Activated CD8-positive, alpha-beta memory T cell treated with anti-CD3 and anti-CD28 coated beads, Interleukin-2, amount 10 ng/mL, durations not matched to agents 7 days and 5 days (primary cell): Measurements from ENCODE around the gene CRIP1. TPM values are rescaled to one million over a fixed set of nuclear protein-coding genes. Genes with fewer than 3 reads are reported as not detected.
A peak's percentile ranks its signal among the peaks of the same experiment; 100 is the strongest.

Source experiments
- ATAC-seq: fragments of 150-1000 bp; cut with Tn5 transposase; one replicate; pipeline ENCODE4 v1.10.0; 2021; ENCODE audit warnings: moderate library complexity
- CTCF ChIA-PET: fragments of 350-600 bp; sonication (Branson Sonifier 250); formaldehyde crosslinking; loops from one replicate; lab custom pipeline; 2021; ENCODE audit warnings: antibody characterized with exemption; lab: Charles Lee
- DNase-seq: peaks from one replicate; pipeline ENCODE4 v3.0.0-alpha.2; 2020
- H3K27ac Mint-ChIP-seq: one replicate; pipeline ENCODE4 v1.8.0; 2021; ENCODE audit warnings: mild to moderate bottlenecking, mixed read lengths
- H3K27me3 Mint-ChIP-seq: one replicate; pipeline ENCODE4 v1.8.0; 2021; ENCODE audit warnings: mixed read lengths
- H3K36me3 Mint-ChIP-seq: one replicate; pipeline ENCODE4 v1.8.0; 2021; ENCODE audit warnings: mild to moderate bottlenecking, mixed read lengths
- H3K4me1 Mint-ChIP-seq: one replicate; pipeline ENCODE4 v1.8.0; 2021; ENCODE audit warnings: mixed read lengths
- H3K4me3 Mint-ChIP-seq: one replicate; pipeline ENCODE4 v1.8.0; 2021; ENCODE audit warnings: mild to moderate bottlenecking, moderate library complexity, mixed read lengths
- H3K9me3 Mint-ChIP-seq: one replicate; pipeline ENCODE4 v1.8.0; 2022; ENCODE audit warnings: low read depth, mixed read lengths
- total RNA-seq, 2 experiments: library from RNA; stranded (reverse); gene quantifications; one replicate each; pipeline ENCODE4 v1.2.3, GENCODE V29; 2021

Gene CRIP1
- total RNA-seq, 2 experiments from 2014 or later = 546 to 574 TPM

GRCh38 chr14:105469456-105470349 is 17.0 kb upstream of the CRIP1 start:
- no peak overlapping the region for H3K27ac Mint-ChIP-seq
- CTCF ChIA-PET = interaction anchor here (0.9 to 1.2 kb wide), 3 partner anchors 11 to 75 kb away, joined by 3 to 5 read pairs (median 4); no protein-coding TSS in a partner anchor
- H3K4me1 Mint-ChIP-seq = no peaks in the 10 kb centered on the region
- H3K36me3 Mint-ChIP-seq = no peaks in the 10 kb centered on the region
- DNase-seq = no peak
- no peak for ATAC-seq
- H3K27me3 Mint-ChIP-seq = no peaks in the 10 kb centered on the region
- H3K9me3 Mint-ChIP-seq = no peaks in the 10 kb centered on the region
- no peak overlapping the region for H3K4me3 Mint-ChIP-seq

- H3K4me3 Mint-ChIP-seq = no peak overlapping the region
- CTCF ChIA-PET = interaction anchor here (0.9 to 2.0 kb wide), 4 partner anchors 10 to 74 kb away, joined by 3 to 5 read pairs (median 4); no protein-coding TSS in a partner anchor
- H3K27me3 Mint-ChIP-seq = peaks cover 4% of the 10 kb centered on the region
- no peaks in the 10 kb centered on the region for H3K4me1 Mint-ChIP-seq
- no peaks in the 10 kb centered on the region for H3K9me3 Mint-ChIP-seq
- H3K36me3 Mint-ChIP-seq = no peaks in the 10 kb centered on the region
- ATAC-seq (no peak), DNase-seq (no peak)
- no peak overlapping the region for H3K27ac Mint-ChIP-seq
Measured at GRCh38 chr14:105470350-105471296, 16.1 kb upstream of the CRIP1 start.

- Mint-ChIP-seq H3K36me3 (no peaks in the 10 kb centered on the region), H3K27ac (no peak overlapping the region), H3K9me3 (no peaks in the 10 kb centered on the region), H3K4me1 (no peaks in the 10 kb centered on the region), H3K27me3 (peaks cover 11% of the 10 kb centered on the region), H3K4me3 (no peak overlapping the region)
- ATAC-seq = no peak
- DNase-seq = no peak
- CTCF ChIA-PET = interaction anchor here (1.2 to 2.0 kb wide), 3 partner anchors 9 to 23 kb away, joined by 4 to 15 read pairs (median 5); no protein-coding TSS in a partner anchor
Measured at GRCh38 chr14:105471297-105471821, 15.3 kb upstream of the CRIP1 start.

- Mint-ChIP-seq H3K36me3 (no peaks in the 10 kb centered on the region), H3K27ac (no peak overlapping the region), H3K9me3 (no peaks in the 10 kb centered on the region), H3K4me3 (no peak overlapping the region), H3K4me1 (no peaks in the 10 kb centered on the region), H3K27me3 (peaks cover 15% of the 10 kb centered on the region)
- CTCF ChIA-PET = interaction anchor here (1.2 to 2.5 kb wide), 4 partner anchors 9 to 98 kb away, joined by 3 to 15 read pairs (median 8); no protein-coding TSS in a partner anchor
- DNase-seq (no peak), ATAC-seq (no peak)
Measured at GRCh38 chr14:105471823-105472485, 14.7 kb upstream of the CRIP1 start.

- Mint-ChIP-seq H3K27me3 (peaks cover 21% of the 10 kb centered on the region), H3K36me3 (peaks cover 2% of the 10 kb centered on the region), H3K4me1 (no peaks in the 10 kb centered on the region), H3K27ac (no peak overlapping the region), H3K9me3 (no peaks in the 10 kb centered on the region), H3K4me3 (no peak overlapping the region)
- ATAC-seq (no peak), DNase-seq (no peak)
- CTCF ChIA-PET = interaction anchor here (1.2 to 2.5 kb wide), 4 partner anchors 8 to 99 kb away, joined by 3 to 15 read pairs (median 8); no protein-coding TSS in a partner anchor
Measured at GRCh38 chr14:105472486-105472991, 14.1 kb upstream of the CRIP1 start.

- DNase-seq (no peak), ATAC-seq (no peak)
- Mint-ChIP-seq H3K4me3 (no peak overlapping the region), H3K9me3 (no peaks in the 10 kb centered on the region), H3K36me3 (peaks cover 2% of the 10 kb centered on the region), H3K27ac (no peak overlapping the region), H3K4me1 (no peaks in the 10 kb centered on the region), H3K27me3 (peaks cover 21% of the 10 kb centered on the region)
- CTCF ChIA-PET = interaction anchor here (1.1 to 2.5 kb wide), 3 partner anchors 17 to 100 kb away, joined by 3 to 11 read pairs (median 3); no protein-coding TSS in a partner anchor
Measured at GRCh38 chr14:105473033-105473676, 13.5 kb upstream of the CRIP1 start.

- H3K27me3 Mint-ChIP-seq = peaks cover 21% of the 10 kb centered on the region
- peak overlapping the region; percentile 40 for H3K4me3 Mint-ChIP-seq
- CTCF ChIA-PET = interaction anchor here (1.1 to 2.5 kb wide), 2 partner anchors 16 to 54 kb away, joined by 3 to 11 read pairs; no protein-coding TSS in a partner anchor
- H3K4me1 Mint-ChIP-seq = no peaks in the 10 kb centered on the region
- peak; percentile 77 for ATAC-seq
- peaks cover 2% of the 10 kb centered on the region for H3K36me3 Mint-ChIP-seq
- peak; percentile 76 for DNase-seq
- H3K9me3 Mint-ChIP-seq = no peaks in the 10 kb centered on the region
- no peak overlapping the region for H3K27ac Mint-ChIP-seq
Measured at GRCh38 chr14:105473677-105474482, 12.8 kb upstream of the CRIP1 start.

GRCh38 chr14:105474483-105475268 is 12.0 kb upstream of the CRIP1 start, which contains the start of gene CRIP2:
TSS of gene CRIP2 (plus strand) at chr14:105474821. CDS start at chr14:105474863, 42 bp downstream.
- no peak within 1 kb of the TSS for H3K27ac Mint-ChIP-seq
- H3K36me3 Mint-ChIP-seq = peaks cover 2% of the 10 kb centered on the region
- H3K27me3 Mint-ChIP-seq = peaks cover 26% of the 10 kb centered on the region
- H3K4me3 Mint-ChIP-seq = peak within 1 kb of the TSS; percentile 40
- no peaks in the 10 kb centered on the region for H3K9me3 Mint-ChIP-seq
- CTCF ChIA-PET = interaction anchor here (0.9 to 2.5 kb wide), 2 partner anchors 15 kb away, joined by 3 to 11 read pairs; no protein-coding TSS in a partner anchor
- H3K4me1 Mint-ChIP-seq = no peaks in the 10 kb centered on the region
- DNase-seq (no peak), ATAC-seq (peak; percentile 61)

- peaks cover 2% of the 10 kb centered on the region for H3K36me3 Mint-ChIP-seq
- CTCF ChIA-PET = interaction anchor here (0.9 kb wide), 1 partner anchor 14 kb away, joined by 3 read pairs; no protein-coding TSS in a partner anchor
- H3K4me3 Mint-ChIP-seq = no peak overlapping the region
- ATAC-seq (no peak), DNase-seq (no peak)
- peaks cover 32% of the 10 kb centered on the region for H3K27me3 Mint-ChIP-seq
- no peaks in the 10 kb centered on the region for H3K9me3 Mint-ChIP-seq
- H3K4me1 Mint-ChIP-seq = no peaks in the 10 kb centered on the region
- no peak overlapping the region for H3K27ac Mint-ChIP-seq
Measured at GRCh38 chr14:105475269-105476096, 11.2 kb upstream of the CRIP1 start.
